Inferior parietal cortex (tissue), 1 donor: Measurements from ENCODE around the gene GPATCH8.
"Not testable (repeated sequence)": the region's sequence is repeated elsewhere in the genome, so short reads cannot be mapped to it uniquely, and the experiment has no call there.

Source experiments
- DNase-seq: peaks from one replicate; pipeline ENCODE4 v3.0.0-alpha.2; 2016; ENCODE audit errors: extremely low spot score

Gene GPATCH8

DNA sequence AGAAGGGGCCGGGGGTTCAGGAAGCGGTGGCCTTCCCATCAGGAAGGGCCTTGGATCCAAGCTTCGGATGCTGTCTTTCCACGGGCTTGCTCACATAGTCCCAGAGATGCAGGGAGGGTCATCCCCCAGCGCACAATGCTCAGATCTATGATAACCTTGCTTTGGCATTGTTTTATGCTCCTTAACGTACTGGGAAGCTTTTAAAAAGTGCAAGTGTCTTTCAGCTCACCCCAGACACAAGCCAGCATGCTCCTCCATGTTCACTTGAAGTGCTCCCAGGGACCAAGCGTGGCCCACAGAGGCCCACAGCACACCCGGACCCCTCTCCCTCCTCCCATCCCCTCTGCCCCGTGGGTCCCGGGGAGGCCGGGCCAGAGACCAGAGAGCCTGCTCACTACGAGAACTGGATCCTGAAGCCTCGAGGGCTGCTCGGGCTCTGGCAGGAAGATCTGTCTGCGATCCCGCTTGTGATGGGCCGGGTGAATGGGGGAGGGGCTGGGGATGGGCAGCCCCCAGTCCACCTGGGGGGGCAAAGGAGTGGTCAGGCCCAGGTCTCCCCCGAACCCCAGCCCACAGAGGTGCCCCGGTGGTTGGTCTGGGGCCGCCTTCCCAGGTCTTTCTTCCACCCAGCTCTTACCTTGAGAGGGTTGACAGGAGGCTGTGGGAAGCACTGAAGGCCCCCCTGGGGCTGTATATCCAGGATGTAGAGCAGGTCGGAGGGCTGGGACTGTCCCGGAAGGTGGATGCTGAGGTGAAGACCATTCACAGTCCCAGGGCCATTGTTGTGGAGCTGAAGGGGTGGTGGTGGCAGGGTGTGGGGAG is 127.8 kb downstream of the GPATCH8 start:
- no peak for DNase-seq

GRCh38 chr17:44374306-44375195 is 128.7 kb downstream of the GPATCH8 start:
- DNase-seq = no peak

- DNase-seq = no peak
These were observed 131.2 kb downstream of the GPATCH8 start for GRCh38 chr17:44372036-44372435.

GRCh38 chr17:44369414-44370023 is 133.7 kb downstream of the GPATCH8 start:
- DNase-seq = not testable (repeated sequence)

DNA sequence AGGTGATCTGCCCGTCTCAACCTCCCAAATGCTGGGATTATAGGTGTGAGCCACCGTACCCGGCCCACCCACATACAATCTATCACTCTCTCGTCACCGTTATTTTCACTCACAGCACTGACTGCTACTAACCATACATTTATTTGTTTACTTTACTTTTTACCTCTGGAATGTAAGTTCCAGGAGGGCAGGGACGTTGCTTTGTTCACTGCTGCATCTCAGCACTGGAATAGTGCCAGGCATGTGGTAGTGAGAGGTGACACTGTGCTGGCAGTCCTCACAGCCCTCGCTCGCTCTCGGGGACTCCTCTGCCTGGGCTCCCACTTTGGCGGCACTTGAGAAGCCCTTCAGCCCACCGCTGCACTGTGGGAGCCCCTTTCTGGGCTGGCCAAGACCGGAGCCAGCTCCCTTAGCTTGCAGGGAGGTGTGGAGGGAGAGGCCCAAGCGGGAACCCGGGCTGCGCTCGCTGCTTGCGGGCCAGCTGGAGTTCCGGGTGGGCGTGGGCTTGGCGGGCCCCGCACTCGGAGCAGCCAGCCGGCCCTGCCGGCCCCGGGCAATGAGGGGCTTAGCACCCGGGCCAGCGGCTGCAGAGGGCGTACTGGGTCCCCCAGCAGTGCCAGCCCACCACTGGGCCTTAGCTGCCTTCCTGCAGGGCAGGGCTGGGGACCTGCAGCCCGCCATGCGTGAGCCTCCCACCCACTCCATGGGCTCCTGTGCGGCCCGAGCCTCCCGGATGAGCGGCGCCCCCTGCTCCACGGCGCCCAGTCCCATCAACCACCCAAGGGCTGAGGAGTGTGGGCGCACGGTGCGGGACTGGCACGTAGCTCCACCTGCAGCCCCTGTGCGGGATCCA is 134.6 kb downstream of the GPATCH8 start:
- not testable (repeated sequence) for DNase-seq

GRCh38 chr17:44367231-44367979 is 135.8 kb downstream of the GPATCH8 start:
- DNase-seq = peak; percentile 57

- DNase-seq = not testable (repeated sequence)
These were observed 138.2 kb downstream of the GPATCH8 start for GRCh38 chr17:44365051-44365450.

DNA sequence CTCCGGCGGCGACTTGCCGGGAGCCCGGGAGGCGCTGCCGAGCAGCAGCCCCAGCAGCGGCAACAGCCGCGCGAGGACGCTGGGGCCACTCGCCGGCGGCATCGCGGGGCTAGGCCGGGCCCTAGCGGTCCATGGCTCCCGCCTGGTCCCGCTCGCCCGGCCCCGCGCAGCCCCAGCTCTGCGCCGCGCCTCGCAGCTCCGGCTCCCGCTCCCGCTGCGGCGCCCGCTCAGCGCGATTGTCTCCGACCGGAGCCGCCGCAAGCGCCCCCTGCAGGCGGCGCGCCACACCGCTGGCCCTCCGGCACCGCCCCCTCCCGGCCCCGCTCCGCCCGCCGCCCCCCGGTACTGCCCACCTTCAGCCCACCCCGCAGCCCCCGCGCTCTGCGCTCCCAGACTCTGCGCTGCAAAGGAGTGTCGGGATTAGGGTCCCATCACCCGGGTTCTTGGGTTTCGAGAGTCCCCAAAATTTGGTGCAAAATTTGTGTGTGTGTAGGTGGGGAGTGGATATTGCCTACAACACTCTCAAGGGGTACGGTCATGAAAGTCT is 139.5 kb downstream of the GPATCH8 start, which contains the start of gene FAM171A2:
Gene FAM171A2, minus strand, starts transcription at position 241 of the 547 bp plus-strand sequence. Its CDS starts 139 bp downstream, at position 102.
- peak; percentile 55 for DNase-seq

GRCh38 chr17:44362949-44363612 is 140.1 kb downstream of the GPATCH8 start:
- no peak for DNase-seq

DNA sequence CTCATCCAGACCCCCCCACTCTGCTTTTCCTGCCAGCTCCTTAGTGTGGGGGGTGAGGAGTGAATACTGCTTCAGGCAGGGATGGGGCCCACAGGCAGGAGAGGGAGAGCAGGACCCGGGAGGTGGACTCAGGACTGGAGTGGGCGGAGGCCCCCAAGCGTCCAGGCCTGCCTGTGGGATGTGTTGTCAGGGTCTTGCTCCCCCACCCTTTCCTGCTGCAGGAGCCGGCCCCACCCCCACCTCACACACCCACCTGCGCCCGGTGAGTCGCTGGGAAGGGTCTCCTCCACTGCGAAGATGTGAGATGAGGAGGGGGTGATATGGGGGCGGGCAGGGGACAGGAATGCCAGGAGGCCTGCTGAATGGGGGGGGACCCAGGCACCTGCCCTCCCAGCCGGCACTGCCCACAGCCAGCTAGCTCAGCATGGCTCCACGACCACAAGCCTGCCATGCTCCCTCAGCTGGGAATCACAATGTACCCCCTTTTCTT is 140.7 kb downstream of the GPATCH8 start:
- no peak for DNase-seq

DNA sequence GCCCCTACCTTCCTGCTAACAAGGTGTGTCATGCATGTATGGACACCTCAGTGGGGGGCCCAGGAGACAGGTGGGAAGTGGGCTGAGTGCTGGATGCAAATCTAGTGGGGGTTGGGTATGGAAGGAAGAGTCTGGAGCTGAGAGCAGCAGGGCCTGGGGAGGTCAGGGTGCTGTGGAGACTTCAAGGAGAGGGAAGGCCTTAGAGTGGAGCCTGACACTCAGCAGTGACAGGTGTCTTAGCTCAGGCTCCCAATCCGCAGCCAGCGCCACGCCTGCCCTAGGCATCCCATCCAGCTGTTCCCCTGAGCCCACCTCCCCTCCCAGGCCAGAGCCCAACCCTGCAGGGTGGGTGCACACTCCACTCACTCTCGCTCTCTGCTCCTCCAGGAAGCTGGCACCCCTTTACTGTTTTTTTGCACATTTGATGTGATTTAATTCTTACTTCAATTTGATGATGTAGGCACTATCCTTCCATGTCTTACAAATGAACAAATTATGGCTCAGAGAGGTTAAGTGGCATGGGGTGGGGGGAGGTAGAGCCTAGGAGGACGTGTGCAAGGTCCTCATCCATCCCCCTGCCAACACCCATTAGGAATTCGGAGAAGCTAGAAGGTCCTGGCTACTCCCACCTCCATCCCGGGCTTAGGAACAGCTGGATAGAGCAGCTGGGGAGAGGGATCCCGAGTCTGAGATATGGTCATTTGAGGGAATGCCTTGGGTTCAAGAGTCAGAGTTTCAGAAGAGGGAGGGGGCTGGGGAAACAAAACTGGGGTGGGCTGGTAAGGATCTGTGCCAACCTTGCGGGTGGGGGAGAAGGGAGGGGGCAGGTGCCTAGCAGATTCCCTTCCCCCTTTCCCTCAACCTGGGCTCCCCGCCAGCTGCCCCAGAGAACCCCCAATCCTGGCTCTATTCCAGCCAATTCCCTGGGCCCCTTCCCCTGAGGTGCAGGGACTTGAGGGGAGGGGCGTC is 141.6 kb downstream of the GPATCH8 start:
- DNase-seq = no peak

GRCh38 chr17:44360826-44361225 is 142.4 kb downstream of the GPATCH8 start:
- no peak for DNase-seq

DNA sequence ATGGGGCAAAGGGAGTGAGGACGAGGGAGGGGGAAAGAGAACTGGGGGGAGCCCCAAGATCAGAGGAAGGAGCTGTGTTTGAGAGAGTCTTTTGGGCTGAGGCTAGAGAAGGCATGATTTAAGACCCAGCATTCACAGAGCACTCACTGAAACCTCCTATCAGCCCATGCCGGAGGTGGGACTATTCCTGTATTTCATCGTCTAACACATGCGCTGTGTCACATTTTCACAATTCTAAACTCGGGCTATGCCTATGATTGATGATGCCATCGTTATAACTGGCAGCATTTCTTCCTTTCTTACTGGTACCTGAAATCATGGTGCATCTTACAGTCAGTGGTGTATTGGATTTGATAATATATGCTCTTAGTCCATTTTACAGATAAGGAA is 143.1 kb downstream of the GPATCH8 start:
- DNase-seq = no peak

- no peak for DNase-seq
These were observed 143.6 kb downstream of the GPATCH8 start for GRCh38 chr17:44359458-44360143.

DNA sequence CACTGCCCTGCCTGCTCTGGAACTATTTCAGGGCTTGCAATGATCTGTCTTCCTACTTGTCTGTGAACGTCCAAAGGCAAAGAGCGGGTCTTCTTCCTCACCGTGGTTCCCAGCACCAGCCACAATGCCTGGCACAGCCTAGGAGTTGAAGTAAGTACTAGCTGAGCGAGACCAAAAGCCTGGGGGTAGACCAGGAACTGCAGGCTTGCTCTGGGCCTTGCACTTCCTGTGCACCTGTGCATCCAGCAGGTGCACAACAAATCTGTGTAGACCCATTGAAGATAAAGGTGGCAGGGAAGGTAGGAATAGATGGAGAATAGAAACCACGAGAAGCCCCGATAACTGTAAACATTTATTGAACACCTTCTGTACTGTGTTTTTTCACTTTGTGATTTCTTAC is 144.2 kb downstream of the GPATCH8 start:
- no peak for DNase-seq

- DNase-seq = no peak
These were observed 145.1 kb downstream of the GPATCH8 start for GRCh38 chr17:44358066-44358465.

DNA sequence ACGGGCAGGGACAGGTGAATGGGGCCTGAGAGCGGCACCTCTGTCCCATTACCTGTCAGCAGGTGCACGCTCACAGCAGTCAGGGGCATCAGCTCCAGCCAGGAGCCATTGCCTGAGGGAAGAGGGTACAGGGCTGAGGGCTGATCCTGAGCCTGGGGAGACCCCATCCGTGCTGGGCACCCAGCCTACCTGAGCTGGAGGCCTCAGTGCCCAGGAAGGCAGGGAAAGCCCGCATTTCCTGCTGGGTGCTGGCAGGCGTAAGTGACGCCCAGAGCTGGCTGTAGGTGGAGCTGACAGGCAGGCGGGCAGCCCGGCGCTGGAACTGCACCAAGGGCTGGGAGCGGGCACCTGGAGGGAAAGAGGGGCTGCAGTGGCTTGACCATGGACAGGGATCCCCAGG is 147.0 kb downstream of the GPATCH8 start:
- no peak for DNase-seq

- DNase-seq = no peak
These were observed 147.5 kb downstream of the GPATCH8 start for GRCh38 chr17:44355642-44356099.
